PC-9 (cell line): Measurements from ENCODE around the gene AMMECR1. TPM values are rescaled to one million over a fixed set of nuclear protein-coding genes. Genes with fewer than 3 reads are reported as not detected.
A peak's percentile ranks its signal among the peaks of the same experiment; 100 is the strongest.
"Not testable (repeated sequence)": the region's sequence is repeated elsewhere in the genome, so short reads cannot be mapped to it uniquely, and the experiment has no call there.

Experiments used
- BruUV-seq: library from RNA; stranded (reverse); fragments of 400-500 nt; replicated peaks from 2 replicates; lab custom pipeline; 2021; lab: Mats Ljungman, UMichigan
- CTCF ChIA-PET: fragments of 300-600 bp; sonication (Branson Sonifier 250); formaldehyde crosslinking; loops from one replicate; lab custom pipeline; 2022; ENCODE audit warnings: antibody characterized with exemption; lab: Charles Lee
- POLR2A ChIA-PET: fragments of 300-600 bp; sonication (Branson Sonifier 250); formaldehyde crosslinking; loops from one replicate; lab custom pipeline; 2022; ENCODE audit warnings: antibody characterized with exemption; ENCODE audit not compliant: unreplicated experiment; lab: Charles Lee
- DNase-seq, 2 experiments: peaks; one replicate each; pipeline versions ENCODE4 v3.0.0 to v3.0.0-alpha.2; 2015 to 2022; ENCODE audit warnings: mixed read lengths in 1 of 2
- H2AFZ ChIP-seq: fragments of 200-600 bp; sonication (generic); 2 replicates; pipeline ENCODE4 v1.8.1; 2017; ENCODE audit warnings: antibody characterized with exemption
- H3F3A ChIP-seq: fragments of 200-600 bp; sonication (generic); 2 replicates; pipeline ENCODE4 v1.8.1; 2017; ENCODE audit warnings: antibody characterized with exemption, mild to moderate bottlenecking, low read depth; ENCODE audit not compliant: insufficient read depth
- H3K27ac ChIP-seq: fragments of 200-600 bp; sonication (generic); 2 replicates; pipeline ENCODE4 v1.6.1; 2016; ENCODE audit warnings: mixed run types
- H3K27me3 ChIP-seq: fragments of 200-600 bp; sonication (generic); 2 replicates; pipeline ENCODE4 v1.6.1; 2016; ENCODE audit warnings: low read depth, mixed run types; ENCODE audit not compliant: insufficient read depth
- H3K36me3 ChIP-seq: fragments of 200-600 bp; sonication (generic); 2 replicates; pipeline ENCODE4 v1.6.1; 2016; ENCODE audit warnings: low read depth, mixed run types
- H3K4me1 ChIP-seq: fragments of 200-600 bp; sonication (generic); replicated peaks from 2 replicates; pipeline ENCODE4 v1.6.1; 2016; ENCODE audit warnings: mixed run types; ENCODE audit not compliant: insufficient read depth
- H3K4me2 ChIP-seq: fragments of 200-600 bp; sonication (generic); 2 replicates; pipeline ENCODE4 v1.6.1; 2017; ENCODE audit warnings: mixed run types
- H3K4me3 ChIP-seq: fragments of 200-600 bp; sonication (generic); 2 replicates; pipeline ENCODE4 v1.6.1; 2016; ENCODE audit warnings: mixed run types
- H3K79me2 ChIP-seq: fragments of 200-600 bp; sonication (generic); 2 replicates; pipeline ENCODE4 v1.6.1; 2017; ENCODE audit warnings: low read depth, mixed run types
- H3K9me2 ChIP-seq: fragments of 200-600 bp; sonication (generic); 2 replicates; pipeline ENCODE4 v1.8.1; 2017; ENCODE audit warnings: mild to moderate bottlenecking; ENCODE audit not compliant: insufficient read depth
- H3K9me3 ChIP-seq: fragments of 200-600 bp; sonication (generic); 2 replicates; pipeline ENCODE4 v1.8.1; 2016; ENCODE audit warnings: low read depth; ENCODE audit not compliant: insufficient read depth
- H4K20me1 ChIP-seq: fragments of 200-600 bp; sonication (generic); 2 replicates; pipeline ENCODE4 v1.8.1; 2017; ENCODE audit not compliant: insufficient read depth
- EZH2 ChIP-seq: fragments of 200-600 bp; sonication (generic); IDR thresholded peaks from 2 replicates; pipeline ENCODE4 v1.8.0; 2017; ENCODE audit warnings: antibody characterized with exemption, low read depth
- intact Hi-C: fragments of 100-400 bp; cut with micrococcal nuclease; formaldehyde crosslinking; loops from one replicate; pipeline ENCODE4 v1.10.0; 2022; ENCODE audit not compliant: unreplicated experiment
- total RNA-seq: library from RNA; stranded (reverse); gene quantifications from 2 replicates; pipeline ENCODE4 v1.2.3, GENCODE V29; 2021
- TF ChIP-seq, protein P1 (sequence below): fragments of 200-600 bp; sonication (generic); conservative IDR thresholded peaks from 2 replicates; pipeline ENCODE4 v1.6.1; 2017; ENCODE audit warnings: mixed run types, antibody characterized with exemption, mild to moderate bottlenecking, moderate library complexity

AMMECR1 gene
- total RNA-seq, 1 experiment from 2014 or later = 35.4 TPM

DNA sequence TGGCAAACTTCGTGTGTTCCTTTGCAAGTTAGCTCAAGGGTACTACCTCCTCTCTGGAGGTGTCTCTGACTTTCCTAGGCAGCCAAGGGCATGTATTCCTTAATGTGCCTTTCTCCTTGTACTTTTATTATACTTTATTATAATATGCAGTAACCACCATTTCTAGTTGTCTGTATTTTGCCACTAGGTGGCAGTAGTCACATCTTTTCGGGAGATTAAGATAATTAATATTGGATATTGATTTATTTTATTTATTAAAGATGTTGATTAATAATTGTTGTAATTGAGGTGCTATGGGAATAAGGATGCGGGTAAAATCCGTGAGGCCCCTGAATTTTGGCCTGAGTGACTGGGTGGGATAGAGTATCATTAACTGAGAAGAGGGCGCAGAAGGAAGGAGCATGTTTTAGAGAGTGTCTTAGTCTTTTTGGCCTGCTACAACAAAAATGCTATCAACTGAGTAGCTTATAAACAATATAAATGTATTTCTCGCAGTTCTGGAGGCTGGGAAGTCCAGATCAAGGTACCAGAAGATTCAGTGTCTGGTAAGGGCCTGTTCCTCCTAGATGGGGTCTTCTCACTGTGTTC lies 161.6 kb downstream of the AMMECR1 start:
- Histone ChIP-seq H3F3A (peaks cover 10% of the 10 kb centered on the region; the same call in 1 of the 2 replicates), H3K9me3 (no peaks in the 10 kb centered on the region), H3K79me2 (peaks cover 6% of the 10 kb centered on the region), H3K9me2 (no peaks in the 10 kb centered on the region), H3K4me3 (no peak overlapping the region), H3K4me1 (peaks cover 7% of the 10 kb centered on the region), H3K27ac (no peak overlapping the region), H2AFZ (no peak overlapping the region), H4K20me1 (no peaks in the 10 kb centered on the region), H3K27me3 (no peaks in the 10 kb centered on the region), H3K36me3 (peaks cover 5% of the 10 kb centered on the region; the same call in 1 of the 2 replicates), H3K4me2 (no peak overlapping the region)
- DNase-seq = no peak
- intact Hi-C loops = no loop called here
- no TSS peak for BruUV-seq
- ChIA-PET POLR2A (interaction anchor here (0.7 kb wide), 1 partner anchor 417 kb away, joined by 3 read pairs; no protein-coding TSS in a partner anchor), CTCF (interaction anchor here (0.6 to 1.3 kb wide), 3 partner anchors 255 to 263 kb away, joined by 3 to 5 read pairs (median 4); no protein-coding TSS in a partner anchor)
- TF ChIP-seq EZH2 = no peak
- TF ChIP-seq, protein P1, sequence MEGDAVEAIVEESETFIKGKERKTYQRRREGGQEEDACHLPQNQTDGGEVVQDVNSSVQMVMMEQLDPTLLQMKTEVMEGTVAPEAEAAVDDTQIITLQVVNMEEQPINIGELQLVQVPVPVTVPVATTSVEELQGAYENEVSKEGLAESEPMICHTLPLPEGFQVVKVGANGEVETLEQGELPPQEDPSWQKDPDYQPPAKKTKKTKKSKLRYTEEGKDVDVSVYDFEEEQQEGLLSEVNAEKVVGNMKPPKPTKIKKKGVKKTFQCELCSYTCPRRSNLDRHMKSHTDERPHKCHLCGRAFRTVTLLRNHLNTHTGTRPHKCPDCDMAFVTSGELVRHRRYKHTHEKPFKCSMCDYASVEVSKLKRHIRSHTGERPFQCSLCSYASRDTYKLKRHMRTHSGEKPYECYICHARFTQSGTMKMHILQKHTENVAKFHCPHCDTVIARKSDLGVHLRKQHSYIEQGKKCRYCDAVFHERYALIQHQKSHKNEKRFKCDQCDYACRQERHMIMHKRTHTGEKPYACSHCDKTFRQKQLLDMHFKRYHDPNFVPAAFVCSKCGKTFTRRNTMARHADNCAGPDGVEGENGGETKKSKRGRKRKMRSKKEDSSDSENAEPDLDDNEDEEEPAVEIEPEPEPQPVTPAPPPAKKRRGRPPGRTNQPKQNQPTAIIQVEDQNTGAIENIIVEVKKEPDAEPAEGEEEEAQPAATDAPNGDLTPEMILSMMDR = peak; percentile 87

DNA sequence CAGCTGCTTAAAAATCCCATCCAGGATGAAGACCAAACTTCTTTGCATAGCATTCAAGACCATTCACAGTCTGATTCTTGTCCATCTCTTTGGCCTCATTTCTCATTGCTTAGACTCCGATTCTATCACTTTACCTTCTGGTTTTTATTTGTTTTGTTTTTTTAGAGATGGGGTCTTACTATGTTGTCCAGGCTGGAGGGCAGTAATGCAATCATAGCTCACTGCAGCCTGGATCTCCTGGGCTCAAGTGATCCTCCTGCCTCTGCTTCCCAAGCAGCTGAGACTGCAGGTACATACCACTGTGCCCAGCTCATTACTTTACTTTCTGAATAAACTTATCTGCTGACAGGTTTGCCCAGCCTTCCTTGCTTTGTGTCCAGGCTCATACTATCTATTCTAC lies 162.1 kb downstream of the AMMECR1 start:
- ChIA-PET CTCF (interaction anchor here (0.6 to 1.4 kb wide), 6 partner anchors 9 to 1461 kb away, joined by 3 to 5 read pairs (median 4); no protein-coding TSS in a partner anchor), POLR2A (interaction anchor here (0.7 kb wide), 1 partner anchor 417 kb away, joined by 3 read pairs; no protein-coding TSS in a partner anchor)
- Histone ChIP-seq H3K9me3 (no peaks in the 10 kb centered on the region), H3F3A (peaks cover 10% of the 10 kb centered on the region; the same call in 1 of the 2 replicates), H3K9me2 (no peaks in the 10 kb centered on the region), H3K27ac (no peak overlapping the region), H3K4me1 (peaks cover 2% of the 10 kb centered on the region), H3K27me3 (no peaks in the 10 kb centered on the region), H2AFZ (no peak overlapping the region), H3K4me2 (no peak overlapping the region), H3K36me3 (peaks cover 5% of the 10 kb centered on the region; the same call in 1 of the 2 replicates), H4K20me1 (no peaks in the 10 kb centered on the region), H3K4me3 (no peak overlapping the region), H3K79me2 (0 out of 2 replicates have a peak, but pooled peaks cover under 1% of the 10 kb centered on the region)
- TF ChIP-seq EZH2 = no peak
- TF ChIP-seq, protein P1 = no peak
- no TSS peak for BruUV-seq
- intact Hi-C loops = no loop called here
- DNase-seq = no peak

DNA sequence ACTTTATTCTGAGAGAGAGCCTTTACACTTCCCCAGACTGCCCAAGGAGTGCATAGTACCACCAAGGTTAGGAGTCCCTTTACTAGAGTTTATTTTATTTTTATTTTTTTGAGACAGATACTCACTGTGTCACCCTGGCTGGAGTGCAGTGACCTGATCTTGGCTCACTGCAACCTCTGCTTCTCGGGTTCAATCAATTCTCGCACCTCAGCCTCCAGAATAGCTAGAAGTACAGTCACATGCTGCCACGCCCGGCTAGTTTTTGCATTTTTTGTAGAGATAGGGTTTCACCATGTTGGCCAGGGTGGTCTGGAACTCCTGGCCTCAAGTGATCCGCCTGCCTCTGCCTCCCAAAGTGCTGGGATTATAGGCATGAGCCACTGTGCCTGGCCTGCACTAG lies 163.6 kb downstream of the AMMECR1 start:
- H3K9me3 ChIP-seq, H3K4me3 ChIP-seq, POLR2A ChIA-PET, H3F3A ChIP-seq, intact Hi-C loops, BruUV-seq, H3K36me3 ChIP-seq, H3K79me2 ChIP-seq, H2AFZ ChIP-seq, H3K4me1 ChIP-seq, H3K4me2 ChIP-seq, H4K20me1 ChIP-seq, H3K27me3 ChIP-seq, DNase-seq, H3K27ac ChIP-seq, H3K9me2 ChIP-seq: not testable (repeated sequence)
- CTCF ChIA-PET = interaction anchor here (1.4 kb wide), 1 partner anchor 8 kb away, joined by 5 read pairs; no protein-coding TSS in a partner anchor
